HG03097 (cell line): Measurements from ENCODE around the gene ALMS1.
"Not testable (repeated sequence)": the region's sequence is repeated elsewhere in the genome, so short reads cannot be mapped to it uniquely, and the experiment has no call there.

Source experiments
- ATAC-seq: cut with Tn5 transposase; IDR thresholded peaks from one replicate; pipeline ENCODE4 v1.9.1; 2021; ENCODE audit not compliant: unreplicated experiment, low FRiP score

ALMS1 gene

DNA sequence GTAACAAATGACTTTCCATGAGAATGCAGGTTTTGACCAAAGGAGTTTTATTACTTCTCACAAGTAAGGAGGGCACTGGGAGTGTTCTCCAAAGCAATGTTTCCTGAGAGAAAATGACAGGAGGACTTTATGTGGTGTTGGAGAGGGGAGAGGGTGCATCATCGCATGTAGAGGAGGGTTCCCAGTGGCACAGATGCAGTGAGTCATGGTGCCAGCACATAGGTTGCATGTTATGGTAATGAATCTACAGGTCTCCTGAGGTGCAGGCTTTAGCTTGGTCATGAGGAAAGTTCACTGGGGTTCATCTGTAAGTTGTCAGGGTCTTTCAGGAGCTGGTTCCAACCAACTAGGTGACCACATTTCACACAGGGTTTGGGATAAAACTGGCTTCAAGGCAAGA, 226.2 kb downstream of the ALMS1 start:
- no peak for ATAC-seq

DNA sequence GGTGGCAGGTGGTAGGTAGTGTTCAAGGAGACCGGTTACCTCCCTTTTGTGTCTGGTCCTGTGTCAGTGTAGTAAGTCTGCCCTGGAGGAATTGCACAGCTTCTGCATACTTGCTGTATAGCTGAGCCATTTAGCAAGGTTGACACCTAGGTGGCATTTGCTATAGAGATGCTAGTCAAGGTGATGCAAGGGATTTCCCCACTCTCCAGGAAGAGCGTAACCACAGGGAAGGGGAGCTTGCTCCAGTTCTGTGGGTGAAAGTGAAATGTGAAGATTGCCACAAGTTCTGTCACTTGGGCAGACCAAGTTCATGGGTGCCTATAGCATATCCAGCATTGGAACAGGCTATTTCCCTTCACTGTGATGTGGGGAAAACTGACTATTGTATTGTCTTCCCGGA, 228.5 kb downstream of the ALMS1 start:
- ATAC-seq = no peak

DNA sequence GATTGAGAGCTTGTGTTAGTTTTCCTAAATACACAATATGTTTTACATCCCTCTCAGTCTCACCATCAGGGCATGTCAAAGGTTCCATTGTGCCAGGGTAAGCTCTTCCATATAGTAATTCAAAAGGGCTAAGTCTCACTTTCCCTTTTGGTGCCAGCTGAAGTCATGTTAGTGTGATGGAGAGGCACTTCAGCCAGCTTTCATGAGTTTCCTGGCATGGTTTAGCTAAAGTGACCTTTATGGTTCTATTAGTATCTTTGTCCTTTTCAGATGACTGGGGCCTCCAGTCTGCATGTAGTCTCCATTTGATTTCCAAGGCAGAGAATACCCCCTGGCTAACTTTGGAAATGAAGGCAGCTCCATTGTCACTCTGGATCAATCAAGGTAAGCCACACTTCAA, 229.4 kb downstream of the ALMS1 start:
- ATAC-seq = no peak

DNA sequence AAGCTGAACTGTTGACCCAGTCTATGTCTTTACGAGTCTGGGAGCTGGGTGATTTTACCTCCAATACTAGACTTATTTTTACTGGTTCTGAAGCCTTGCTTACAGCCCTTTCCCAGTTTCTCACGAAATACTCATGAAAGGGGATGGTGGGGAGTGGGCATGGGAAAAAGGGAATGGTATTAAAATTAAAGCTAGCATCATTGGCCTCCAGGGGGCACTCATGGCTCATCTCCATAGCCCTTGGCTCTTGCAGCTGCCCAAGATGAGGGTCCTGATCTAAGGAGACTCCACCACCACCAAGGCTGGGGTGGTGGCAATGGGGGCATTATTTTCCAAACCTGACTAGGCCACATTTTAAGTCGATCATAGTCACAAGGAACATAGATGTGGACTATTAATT, 234.3 kb downstream of the ALMS1 start:
- ATAC-seq = not testable (repeated sequence)

DNA sequence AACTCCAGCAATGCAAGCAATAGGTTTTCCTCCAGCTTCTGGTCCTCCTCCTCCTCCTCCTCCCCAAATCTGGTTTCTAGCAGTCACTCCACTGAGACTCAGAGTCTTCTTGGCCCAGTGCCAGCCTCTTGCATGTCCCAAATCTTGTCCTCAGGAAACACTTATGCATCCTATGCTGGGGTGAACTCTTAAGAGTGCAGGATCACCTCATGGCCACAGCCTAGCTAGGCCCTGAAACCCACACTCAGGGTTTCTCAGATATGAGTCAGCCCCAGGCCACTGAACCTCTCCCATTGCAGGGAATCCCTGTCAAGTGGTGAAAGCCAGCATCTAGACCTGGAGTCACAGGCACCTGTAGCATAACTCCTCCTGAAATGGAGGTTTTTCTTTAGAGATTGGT, 238.4 kb downstream of the ALMS1 start:
- not testable (repeated sequence) for ATAC-seq

DNA sequence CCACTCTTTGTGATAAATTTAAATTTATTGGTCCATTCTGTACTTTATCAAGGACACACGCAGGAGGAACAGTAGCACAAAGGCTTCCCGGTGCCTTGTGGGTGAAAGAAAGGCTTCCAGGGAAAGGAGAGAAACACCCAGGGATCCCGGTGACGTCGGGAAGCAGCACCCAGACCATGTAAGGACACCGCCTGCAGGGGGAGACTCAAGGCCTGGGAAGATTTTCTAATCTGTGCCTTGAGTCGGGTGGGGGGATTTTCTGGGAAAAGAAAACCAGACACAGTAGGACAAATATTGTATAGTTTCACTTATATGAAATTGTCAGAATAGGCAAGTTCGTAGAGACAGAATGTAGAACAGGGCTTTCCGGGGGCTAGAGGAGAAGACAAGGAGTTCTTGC, 239.0 kb downstream of the ALMS1 start:
- not testable (repeated sequence) for ATAC-seq

DNA sequence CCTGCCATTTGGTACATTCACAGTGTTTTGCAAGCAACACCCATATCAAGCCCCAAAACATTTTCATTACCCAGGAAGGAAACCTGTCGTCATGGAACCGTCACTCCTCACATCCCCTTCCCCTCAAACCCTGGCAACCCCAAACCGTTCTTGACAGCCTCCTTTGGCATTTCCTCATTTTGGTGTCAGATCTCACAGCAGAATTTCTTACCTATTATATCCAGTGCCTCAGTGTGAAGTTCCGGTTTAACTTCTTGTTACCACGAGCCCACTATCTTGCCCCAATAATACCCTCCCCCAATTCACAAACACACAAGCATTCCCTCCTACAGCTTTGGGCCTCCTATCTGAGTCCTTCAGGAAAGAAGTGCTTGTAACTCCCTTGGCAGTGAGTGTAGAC, 240.6 kb downstream of the ALMS1 start:
- not testable (repeated sequence) for ATAC-seq

GRCh38 chr2:73628493-73628892, 242.9 kb downstream of the ALMS1 start:
- ATAC-seq = not testable (repeated sequence)

DNA sequence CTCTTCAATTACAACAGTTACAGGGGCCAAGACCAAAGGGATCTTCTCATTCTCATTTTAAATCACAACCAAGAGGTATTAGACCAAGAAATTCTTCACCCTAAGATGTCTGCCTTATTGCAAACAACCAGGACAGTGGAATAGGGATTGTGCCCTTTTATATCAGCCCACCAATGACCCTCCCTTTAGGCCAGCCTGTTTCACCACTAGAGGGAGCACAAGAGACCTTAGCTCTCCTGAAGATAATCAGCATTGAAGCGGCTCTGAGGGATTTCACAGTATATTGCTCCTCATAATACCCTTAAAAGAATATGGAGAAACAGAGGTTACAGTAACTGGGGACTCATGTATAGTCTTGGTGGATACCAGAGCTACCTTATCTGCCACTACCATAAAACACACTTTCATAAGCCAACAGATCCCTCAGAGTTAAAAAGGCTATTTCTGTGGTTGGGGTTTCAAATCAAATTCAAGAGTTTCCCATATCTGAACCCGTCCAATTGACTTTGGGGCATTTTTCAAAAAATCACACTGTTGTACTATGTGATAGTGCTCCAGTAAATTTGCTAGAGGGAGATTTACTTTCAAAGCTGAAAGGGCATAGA, 245.1 kb downstream of the ALMS1 start:
- not testable (repeated sequence) for ATAC-seq

DNA sequence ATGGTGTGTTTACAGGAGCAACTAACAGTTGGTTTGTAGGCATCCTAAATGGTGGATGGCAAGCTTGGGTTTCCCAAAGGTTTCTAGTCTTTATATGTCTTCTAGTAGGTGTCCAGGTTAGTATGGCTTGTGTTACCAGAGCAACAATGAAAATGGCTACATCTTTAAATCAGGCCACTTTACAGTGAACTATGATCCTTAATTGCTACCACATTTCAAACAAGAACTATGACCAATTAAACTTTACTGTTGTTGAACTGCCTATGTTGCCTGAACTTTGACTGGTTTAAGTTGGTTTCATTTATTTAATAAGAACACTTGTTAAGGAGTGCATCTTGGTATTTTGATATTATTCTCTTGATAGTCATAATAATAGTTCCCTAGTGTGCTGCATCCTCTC, 251.3 kb downstream of the ALMS1 start:
- not testable (repeated sequence) for ATAC-seq

GRCh38 chr2:73638429-73638828, 252.8 kb downstream of the ALMS1 start:
- ATAC-seq = no peak

- no peak for ATAC-seq
These were observed 254.9 kb downstream of the ALMS1 start for GRCh38 chr2:73640511-73640911.

DNA sequence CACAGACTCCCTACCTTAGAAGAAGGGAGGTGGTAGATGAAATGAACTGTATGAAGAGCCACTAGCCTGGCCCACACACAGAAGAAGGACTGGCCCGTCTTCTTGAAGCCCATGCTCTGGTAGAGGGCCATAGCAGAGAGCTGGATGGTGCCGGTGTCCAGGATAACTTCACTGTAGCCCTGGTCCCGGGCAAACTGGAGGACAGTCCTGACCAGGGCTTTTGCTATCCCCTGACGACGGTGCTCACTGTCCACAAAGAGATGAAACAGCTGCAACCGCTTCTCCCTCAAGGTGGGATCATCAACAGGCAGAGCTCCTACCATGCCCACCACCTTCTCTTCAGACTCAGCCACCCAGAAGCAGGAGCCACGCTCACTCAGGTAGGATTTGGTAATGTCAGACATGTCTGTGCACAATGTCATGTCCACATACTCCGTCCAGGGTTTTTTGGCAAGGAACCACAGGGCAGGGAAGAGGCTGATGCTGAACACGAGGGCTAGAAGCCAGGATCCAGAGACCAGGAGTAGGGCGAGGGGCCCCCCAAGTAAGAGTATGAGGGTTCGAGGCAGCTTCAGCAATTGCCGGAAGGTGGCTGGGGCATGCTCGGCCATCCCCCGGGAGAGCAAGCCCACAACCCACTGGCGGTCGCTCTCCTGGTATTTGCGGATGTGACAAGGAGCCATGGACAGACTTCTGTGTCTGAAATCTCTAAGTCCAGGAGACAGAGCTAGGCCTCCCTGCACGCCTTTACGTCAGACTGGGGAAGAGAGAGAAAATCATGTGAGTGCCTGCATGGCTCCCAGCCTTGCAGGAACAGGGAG, 255.5 kb downstream of the ALMS1 start:
- ATAC-seq = no peak

GRCh38 chr2:73641767-73642062, 256.1 kb downstream of the ALMS1 start:
- ATAC-seq = no peak

DNA sequence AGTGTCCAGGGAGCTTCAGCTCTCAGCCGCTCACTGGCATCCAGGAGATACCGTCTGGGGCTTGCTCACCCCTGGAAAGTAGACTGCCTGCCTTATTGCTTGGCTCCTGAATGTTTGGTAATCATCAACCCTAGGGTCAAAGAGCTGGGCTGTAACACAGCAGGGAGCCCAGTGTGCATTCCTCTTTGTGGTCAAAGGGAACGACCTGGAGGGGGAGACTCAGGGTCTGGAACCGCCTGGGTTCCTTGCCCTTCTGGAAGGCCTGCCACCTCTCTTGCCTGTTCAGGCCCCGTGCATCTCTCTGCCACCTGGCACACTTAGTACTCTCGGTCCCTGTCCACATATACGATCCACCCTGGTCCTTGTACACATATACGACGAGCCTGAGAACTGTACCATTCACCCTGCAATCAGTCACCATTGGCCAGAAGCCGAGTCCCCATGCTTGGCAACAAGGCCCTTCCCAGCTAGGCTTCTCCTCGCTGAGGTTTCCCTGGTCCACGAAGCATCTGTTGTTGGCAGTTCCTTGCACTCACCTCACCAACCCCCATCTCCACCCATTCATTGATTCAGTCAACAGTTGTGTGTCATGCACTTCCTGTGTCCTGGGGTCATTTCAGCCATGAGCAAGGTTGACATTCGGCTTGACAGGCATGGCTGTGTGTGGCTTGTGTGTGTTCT, 256.8 kb downstream of the ALMS1 start, which contains the start of gene NAT8:
Gene NAT8 (minus strand): TSS at position 85 of the 681 bp plus-strand sequence. CDS start 794 bp downstream, outside the sequence.
- ATAC-seq = no peak

DNA sequence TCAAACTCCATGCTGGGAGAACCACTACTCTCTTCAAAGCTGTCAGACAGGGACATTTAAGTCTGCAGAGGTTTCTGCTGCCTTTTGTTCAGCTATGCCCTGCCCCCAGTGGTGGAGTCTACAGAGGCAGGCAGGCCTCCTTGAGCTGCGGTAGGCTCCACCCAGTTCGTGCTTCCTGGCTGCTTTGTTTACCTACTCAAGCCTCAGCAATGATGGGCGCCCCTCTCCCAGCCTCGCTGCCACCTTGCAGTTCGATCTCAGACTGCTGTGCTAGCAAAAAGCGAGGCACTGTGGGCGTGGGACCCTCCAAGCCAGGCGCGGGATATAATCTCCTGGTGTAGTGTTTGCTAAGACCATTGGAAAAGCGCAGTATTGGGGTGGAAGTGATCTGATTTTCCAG, 262.1 kb downstream of the ALMS1 start:
- not testable (repeated sequence) for ATAC-seq

- ATAC-seq = no peak
These were observed 266.1 kb downstream of the ALMS1 start for GRCh38 chr2:73651591-73652230.

GRCh38 chr2:73652348-73652747, 266.7 kb downstream of the ALMS1 start:
- no peak for ATAC-seq

DNA sequence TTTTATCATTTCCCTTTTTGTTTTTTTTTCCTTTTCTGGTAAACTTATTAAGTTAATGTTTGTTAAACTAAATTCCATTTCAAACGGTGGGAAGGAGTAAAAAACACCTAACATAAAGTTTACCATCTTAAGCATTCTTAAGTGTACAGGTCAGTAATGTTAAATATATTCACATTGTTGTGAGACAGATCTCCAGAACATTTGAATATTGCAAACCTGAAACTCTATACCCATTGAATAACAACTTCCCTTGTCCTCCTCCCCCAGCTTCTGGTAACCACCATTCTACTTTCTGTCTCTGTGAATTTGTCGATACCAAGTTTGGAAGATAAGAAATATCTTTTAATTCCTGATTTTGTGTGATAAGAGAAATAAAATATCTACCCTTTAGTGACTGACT, 268.5 kb downstream of the ALMS1 start:
- ATAC-seq = no peak
